ENCODE measurements around the gene DUS1L.

Gene DUS1L

GRCh38 chr17:82022310-82022980, 43.2 kb downstream of the DUS1L start, which contains the start of gene CENPX:
Gene CENPX, minus strand, starts transcription at chr17:82022878. Its CDS starts 17 bp downstream, at chr17:82022861.
- no peak for DNase-seq

GRCh38 chr17:82021900-82022309, 43.7 kb downstream of the DUS1L start:
- peak in 1 of 3 experiments; percentile 45 for DNase-seq

- DNase-seq: peak in 2 of 3 experiments; percentile 36 to 55
These were observed 44.3 kb downstream of the DUS1L start for GRCh38 chr17:82021107-82021899.

GRCh38 chr17:82020572-82021106, 45.0 kb downstream of the DUS1L start:
- DNase-seq: no peak

GRCh38 chr17:82019690-82020571, 45.7 kb downstream of the DUS1L start:
- peak; percentile 39 to 60 (median 49) for DNase-seq

- DNase-seq: no peak
These were observed 46.5 kb downstream of the DUS1L start for GRCh38 chr17:82018989-82019689.

GRCh38 chr17:82018152-82018988, 47.2 kb downstream of the DUS1L start:
- peak in 2 of 3 experiments; percentile 92 to 95 for DNase-seq

GRCh38 chr17:82017612-82018151, 47.9 kb downstream of the DUS1L start:
- peak in 1 of 3 experiments; percentile 38 for DNase-seq

GRCh38 chr17:82016875-82017459, 48.6 kb downstream of the DUS1L start:
- no peak for DNase-seq

- DNase-seq: no peak
These were observed 49.3 kb downstream of the DUS1L start for GRCh38 chr17:82016061-82016874.

- no peak for DNase-seq
These were observed 50.2 kb downstream of the DUS1L start for GRCh38 chr17:82015311-82015971.

- no peak for DNase-seq
These were observed 50.7 kb downstream of the DUS1L start for GRCh38 chr17:82014971-82015310.

GRCh38 chr17:82014432-82014831, 51.2 kb downstream of the DUS1L start:
- DNase-seq: no peak

- no peak for DNase-seq
These were observed 51.8 kb downstream of the DUS1L start for GRCh38 chr17:82013772-82014321.

- peak in 2 of 3 experiments; percentile 39 to 54 for DNase-seq
These were observed 52.3 kb downstream of the DUS1L start for GRCh38 chr17:82013341-82013740.

- peak; percentile 68 to 89 (median 71) for DNase-seq
These were observed 52.8 kb downstream of the DUS1L start for GRCh38 chr17:82012640-82013295.

- DNase-seq: peak in 1 of 3 experiments; percentile 37
These were observed 53.4 kb downstream of the DUS1L start for GRCh38 chr17:82012261-82012639.

GRCh38 chr17:82011617-82012187, 53.9 kb downstream of the DUS1L start:
- DNase-seq: no peak

Measured in NCI-H1417 (cell line).